Inferior parietal cortex (tissue), 1 donor: ENCODE data around the gene NOP14.

Experiments
- DNase-seq: peaks from one replicate; pipeline ENCODE4 v3.0.0-alpha.2; 2016; ENCODE audit errors: extremely low spot score

The NOP14 gene

DNA sequence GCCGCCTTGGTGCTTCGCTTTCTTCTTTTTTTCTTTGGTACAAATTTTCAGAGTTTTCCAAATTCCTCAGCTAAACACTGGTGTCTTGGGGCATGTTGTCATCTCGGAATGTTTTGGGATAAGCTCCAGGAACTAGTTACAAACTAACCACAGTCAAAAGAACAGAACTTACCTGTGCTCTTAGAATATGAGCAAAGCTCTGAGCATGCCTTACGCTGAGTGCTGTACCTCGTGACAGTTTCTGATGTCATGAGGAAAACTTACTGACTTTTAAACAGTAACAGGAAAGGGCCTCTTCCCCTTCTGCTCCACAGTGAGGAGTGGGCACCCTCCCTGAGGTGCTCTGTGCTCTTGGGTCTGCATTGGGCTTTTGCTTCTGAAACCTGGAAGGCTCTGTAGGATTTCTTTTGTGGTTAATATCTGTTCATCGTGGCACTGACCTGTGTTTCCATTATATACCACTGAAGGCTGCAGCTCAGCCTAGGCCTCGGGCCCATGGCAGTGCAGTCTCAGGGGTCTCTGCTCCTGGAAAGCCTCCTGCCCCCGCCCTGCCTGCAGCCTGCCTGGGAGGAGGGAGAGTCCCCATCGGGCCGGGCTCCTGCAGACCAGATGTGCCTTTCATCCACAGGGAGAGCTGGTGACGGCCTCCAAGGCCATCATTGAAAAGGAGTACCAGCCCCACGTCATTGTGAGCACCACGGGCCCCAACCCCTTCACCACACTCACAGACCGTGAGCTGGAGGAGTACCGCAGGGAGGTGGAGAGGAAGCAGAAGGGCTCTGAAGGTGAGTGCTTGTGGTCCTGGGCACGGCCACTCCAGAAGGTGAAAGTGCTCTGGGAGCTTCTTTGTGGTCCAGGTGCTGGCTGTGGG lies 48.7 kb downstream of the NOP14 start:
- DNase-seq: no peak

DNA sequence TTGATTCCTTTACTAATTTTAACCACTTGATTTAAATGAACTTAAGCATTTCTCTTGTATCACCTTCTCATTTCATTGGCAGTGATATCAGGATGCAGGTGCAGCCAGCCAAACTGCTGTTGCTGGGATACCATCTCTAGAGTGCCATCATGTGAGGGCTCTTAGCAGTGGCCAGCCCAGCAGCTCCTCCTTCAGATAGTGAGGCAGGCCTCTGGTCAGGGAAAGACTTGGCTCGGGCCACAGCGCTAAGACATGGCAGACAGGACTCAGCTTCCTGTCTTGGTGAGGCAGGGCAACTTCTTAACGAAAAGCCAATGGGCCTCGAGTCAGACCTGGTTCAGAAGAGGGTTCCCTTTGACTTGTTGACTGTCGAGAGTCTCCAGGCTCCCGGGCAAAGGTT lies 50.0 kb downstream of the NOP14 start:
- no peak for DNase-seq

DNA sequence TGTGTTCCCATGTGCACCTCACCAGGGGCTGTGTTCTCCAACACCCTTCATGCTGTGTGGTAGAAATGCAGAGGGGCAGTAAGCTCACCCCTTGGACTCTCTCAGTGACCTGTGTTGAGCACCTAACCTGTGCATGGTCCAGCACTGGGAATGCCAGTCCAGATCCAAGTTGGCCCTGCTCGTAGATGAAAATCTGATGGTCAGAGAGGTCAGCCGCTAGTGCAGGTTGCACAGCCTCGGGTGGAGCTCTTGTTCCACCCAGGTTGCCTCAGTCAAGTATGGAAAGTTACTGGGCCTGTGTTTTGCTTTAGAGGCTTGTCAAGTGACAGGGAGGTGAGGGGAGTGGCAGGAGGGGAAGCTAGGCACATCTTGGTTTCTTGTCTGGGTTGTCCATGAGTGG lies 51.3 kb downstream of the NOP14 start:
- DNase-seq: no peak

DNA sequence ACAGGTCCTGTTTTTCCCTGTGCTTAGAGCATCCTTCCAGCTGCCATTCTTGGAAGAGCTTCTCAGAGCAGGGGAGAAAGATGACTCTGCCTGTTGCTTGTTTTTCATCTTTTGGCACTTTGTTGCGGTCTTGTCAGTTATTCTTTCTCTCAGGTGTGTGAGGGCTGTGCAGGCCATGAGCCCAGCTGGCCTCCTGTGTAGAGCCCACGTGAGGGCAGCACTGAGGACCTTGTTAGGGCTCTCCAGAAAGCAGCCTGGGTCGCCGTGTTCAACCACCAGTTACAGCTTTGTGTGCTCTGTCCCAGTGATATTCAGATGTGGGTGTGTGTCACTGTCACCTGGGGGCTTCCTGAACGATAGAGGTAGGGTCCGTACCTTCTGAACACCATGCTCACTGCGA lies 52.8 kb downstream of the NOP14 start:
- DNase-seq: no peak

DNA sequence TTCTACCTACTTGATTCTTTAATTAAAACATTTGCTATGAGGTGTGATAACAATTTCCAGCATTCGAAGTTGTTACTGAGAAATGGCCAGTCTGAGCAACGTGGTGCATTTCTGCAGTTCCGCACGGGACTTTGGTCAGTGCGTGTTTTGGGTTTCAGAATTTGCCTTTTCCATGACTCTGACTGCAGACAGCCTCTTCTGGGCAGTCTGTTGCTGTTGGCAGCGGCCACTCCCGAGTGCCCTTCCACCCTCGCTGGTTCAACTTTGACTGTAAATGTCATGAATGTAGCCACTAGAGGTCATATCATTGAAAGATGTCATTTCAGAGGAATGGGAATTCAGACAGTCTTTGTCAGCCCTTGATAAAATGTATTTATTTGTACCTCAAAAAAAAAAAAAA lies 53.6 kb downstream of the NOP14 start:
- no peak for DNase-seq

DNA sequence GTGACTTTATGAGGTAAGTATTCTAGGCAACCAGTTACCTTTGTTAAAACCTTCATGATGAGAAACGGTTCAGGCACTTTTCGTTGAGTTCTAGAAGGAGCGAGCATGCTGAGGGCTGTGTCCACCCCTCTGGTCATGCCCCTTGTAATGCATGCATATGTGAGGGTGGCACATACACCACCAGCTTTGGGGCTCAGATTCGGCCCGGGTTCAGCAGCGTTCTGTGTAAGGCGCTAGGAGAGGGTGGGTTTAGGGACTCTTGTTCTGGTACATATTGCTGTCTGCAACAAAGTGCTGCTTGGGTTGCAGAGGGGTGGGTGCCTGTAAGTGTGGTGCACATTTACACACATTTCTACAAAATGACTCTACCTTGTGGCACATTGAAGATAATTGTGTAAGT lies 54.5 kb downstream of the NOP14 start:
- DNase-seq: no peak

DNA sequence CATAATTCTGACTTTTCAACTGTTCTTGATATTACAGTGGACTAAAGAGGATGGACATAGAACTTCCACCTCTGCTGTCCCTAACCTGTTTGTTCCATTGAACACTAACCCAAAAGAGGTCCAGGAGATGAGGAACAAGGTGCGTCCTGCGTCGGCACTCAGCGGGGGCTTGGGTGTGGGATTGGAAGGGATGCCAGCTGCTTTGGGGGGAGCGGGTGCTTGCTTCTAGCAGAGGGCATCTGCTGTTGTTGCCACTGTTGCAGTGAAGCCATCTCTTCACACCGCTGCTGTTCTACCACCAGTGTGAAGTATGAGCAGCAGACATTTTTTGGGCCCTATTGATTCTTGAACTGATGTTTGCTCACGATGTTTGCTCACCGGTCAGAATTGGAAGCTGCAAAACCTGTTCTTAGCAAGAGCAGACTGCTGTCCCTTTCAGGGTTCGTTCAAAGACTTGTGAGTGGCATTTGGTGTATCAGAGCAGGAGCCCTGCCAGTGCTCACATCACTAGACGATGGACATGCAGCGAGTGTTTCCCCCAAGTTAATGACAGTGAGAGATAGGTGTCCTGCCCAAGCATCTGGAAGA lies 55.4 kb downstream of the NOP14 start:
- DNase-seq: no peak

DNA sequence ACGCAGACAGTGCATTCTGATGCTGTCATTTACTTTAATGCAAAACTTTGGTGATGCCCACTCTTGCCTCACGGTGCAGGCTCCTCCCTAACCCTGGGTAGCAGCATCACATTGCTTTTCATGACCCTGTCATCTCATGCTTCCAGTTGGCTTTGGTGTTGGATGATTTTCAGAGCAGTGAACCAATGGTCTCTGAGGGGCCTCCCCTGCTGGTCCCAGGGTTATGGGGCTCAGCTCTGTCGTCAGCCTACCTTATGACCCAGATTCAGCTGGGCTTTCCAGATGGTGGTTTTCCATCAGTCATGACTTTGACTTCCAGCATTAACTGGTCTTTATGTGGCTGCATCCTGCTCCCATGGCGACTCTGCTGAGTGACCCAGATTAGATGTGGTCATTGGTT lies 56.0 kb downstream of the NOP14 start:
- no peak for DNase-seq

DNA sequence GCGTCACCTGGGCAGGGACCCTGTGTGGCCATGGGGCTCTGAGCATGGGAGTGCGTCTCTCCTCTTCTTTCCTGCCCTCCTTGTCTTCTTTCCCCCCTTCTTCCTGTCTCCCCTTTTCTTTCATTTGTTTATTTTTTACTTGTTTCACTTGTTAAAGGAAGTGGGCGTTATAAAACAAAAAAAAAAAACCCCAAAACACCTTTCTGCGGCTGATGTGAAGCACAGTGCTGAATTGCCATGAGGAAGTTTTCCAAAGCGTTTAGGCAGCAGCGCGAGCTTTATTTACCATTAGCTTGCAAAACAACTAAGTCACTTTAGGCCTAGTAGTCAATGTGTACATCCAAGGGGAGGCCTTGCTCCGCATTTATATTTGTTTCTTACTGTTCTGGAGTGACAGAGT lies 57.0 kb downstream of the NOP14 start:
- DNase-seq: no peak

DNA sequence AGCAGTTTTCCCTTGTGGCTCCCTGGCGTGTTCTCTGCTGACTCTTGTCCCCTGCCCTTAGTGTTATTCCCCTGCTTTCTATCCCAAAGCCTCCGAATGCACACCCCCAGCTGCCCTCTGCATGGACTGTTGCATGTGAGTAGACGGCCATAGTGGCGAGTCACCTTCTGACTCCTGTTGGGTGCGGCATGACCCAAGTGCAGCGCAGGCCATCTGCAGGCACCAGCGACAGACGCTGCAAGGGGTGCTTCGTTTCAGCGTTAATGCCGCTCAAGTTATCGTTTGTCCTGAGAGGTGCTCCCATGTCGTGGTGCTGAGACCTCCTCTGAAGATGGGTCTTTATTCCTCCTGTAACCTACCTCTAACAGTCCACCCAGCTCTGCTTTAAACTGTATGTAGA lies 57.7 kb downstream of the NOP14 start:
- no peak for DNase-seq

DNA sequence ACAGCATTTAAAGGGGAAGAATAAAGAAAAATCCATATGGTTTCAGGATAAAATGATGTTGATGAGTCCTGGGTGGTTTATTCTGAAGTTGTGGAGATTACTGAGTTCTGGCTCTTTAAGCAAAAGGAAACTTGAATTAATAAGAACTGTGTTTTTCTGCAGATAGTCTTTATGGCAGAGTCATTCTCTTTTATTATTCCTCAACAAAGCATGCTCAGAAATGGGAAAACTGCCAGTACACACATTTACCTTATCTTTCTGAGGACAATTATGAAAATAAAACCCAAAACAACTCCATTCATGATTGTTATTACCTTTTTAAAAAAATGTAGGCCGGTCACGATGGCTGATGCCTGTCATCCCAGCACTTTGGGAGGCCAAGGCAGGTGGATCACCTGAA lies 61.1 kb downstream of the NOP14 start:
- no peak for DNase-seq

DNA sequence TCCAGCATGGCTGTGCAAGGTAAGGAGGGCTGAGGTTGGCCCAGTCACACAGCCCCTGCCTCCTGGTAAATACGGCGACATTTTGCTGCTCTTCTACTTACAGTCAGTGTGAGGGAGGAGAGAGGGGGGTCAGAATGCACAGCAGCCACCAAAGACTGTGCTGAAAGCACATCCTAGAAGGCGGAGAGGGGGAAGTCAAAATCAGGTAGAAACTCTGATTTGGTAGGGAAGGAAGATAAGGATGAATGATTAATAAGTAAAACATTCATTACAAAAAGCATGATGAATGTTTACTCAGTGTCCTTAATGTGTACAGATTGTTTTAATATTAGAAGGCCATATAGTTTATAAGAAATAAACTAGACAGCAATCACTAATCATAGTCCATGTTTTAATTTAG lies 62.0 kb downstream of the NOP14 start:
- DNase-seq: no peak

DNA sequence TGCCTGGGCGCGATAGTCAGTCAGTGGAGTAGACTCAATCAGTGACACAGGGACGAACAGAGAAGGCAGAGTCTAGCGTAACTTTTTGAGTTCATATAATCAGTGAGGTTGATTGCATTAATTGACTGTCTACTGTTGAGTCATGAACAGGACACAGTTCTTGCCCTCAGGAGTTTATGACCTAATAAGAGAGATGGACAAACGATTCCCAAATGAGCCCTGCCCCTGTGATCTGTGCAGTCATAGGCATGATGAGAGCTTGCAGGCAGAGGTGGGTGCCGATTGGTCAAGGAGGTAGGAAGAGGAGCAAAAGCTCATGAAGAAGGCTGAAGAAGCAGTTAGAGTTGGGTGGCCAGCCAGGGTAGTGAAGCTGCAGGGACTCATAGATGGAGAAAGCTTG lies 62.5 kb downstream of the NOP14 start:
- DNase-seq: no peak

DNA sequence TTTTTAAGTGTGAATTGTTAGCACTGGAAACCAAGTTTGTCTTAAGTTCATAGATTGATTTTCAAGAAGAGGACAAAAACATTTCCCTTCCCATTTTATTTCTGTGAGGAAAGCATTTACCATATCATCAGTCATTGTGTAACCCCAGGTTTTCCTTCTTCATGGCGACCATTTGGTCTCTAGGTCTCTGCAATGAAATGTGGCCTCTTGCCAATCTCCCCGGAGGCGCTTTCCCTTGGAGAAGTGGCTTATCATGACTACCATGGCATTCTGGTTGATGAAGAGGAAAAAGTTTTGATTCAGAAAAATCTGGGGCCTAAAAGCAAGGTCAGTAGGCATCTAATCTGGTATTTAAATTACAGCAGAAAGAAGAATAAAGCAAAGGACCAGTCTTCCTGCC lies 65.2 kb downstream of the NOP14 start:
- no peak for DNase-seq

DNA sequence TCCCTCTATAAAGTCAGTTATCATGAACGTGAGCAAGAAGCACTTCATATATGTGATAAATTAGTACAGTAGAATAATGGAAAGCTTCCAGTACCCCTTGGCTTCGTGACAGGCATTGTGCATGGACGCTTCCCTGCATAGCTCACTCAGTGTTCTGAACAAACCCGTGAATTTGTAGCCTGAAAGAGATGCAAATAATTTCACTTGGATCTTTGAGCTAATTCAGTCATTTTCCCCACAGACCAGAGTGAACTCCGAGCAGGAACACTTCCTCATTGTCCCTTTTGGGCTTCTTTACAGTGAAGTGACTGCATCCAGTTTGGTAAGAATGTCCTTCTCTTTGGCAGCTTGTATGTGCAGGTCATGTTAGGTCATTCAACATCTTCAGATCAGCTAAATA lies 69.4 kb downstream of the NOP14 start:
- DNase-seq: no peak

DNA sequence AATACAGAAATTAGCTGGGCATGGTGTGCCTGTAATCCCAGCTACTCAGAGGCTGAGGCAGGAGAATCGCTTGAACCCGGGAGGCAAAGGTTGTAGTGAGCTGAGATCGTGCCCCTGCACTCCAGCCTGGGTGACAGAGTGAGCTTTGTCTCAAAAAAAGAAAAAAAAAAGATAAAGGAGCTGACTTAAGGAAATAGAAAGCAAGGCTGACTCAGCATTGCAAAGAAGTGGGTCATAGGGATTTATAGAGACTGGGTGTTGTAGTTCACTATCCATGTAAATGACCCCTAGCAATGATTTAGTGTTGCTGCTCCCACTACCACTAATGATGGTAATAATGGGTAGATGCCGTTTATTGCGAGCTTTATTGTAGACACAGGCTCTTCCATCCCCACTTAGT lies 71.9 kb downstream of the NOP14 start:
- no peak for DNase-seq

DNA sequence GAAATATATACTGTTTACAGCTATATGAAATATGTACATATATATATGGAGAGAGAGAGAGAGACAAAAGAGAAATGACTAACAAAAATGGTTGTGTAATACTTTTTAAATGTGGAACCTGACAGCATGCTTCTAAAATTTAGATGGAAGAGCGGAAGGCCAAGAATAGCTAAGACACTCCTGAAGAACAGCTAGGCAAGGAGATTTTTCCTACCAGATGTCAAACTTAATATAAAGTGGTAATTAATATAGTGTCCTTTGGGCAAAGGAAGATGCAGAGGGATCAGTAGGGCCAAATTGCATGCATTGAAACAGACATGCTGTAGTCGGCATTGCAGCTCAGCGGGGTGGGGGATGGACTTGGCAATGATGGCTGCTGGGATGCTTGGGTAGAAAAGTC lies 74.3 kb downstream of the NOP14 start:
- no peak for DNase-seq
